Kidney epithelial cell (primary cell): ENCODE results near the gene IL1B. TPM values are rescaled to one million over a fixed set of nuclear protein-coding genes. Genes with fewer than 3 reads are reported as not detected.

Experiments
- DNase-seq: peaks from one replicate; pipeline ENCODE4 v3.0.0-alpha.2; 2010; ENCODE audit warnings: low read depth
- H3K27me3 ChIP-seq: 2 replicates; pipeline ENCODE4 v1.6.0; 2011; ENCODE audit warnings: low read length; ENCODE audit not compliant: control insufficient read depth, insufficient read depth
- H3K36me3 ChIP-seq: 2 replicates; pipeline ENCODE4 v1.5.1; 2011; ENCODE audit warnings: low read length; ENCODE audit not compliant: control insufficient read depth, insufficient read depth
- H3K4me3 ChIP-seq: 2 replicates; pipeline ENCODE4 v1.5.1; 2011; ENCODE audit warnings: low read depth, mild to moderate bottlenecking, control low read depth, low read length
- total RNA-seq: library from RNA; depleted of rRNA; stranded (reverse); fragments of >200 nt; gene quantifications from 2 replicates; pipeline ENCODE4 v1.2.3, GENCODE V29; 2015
- TF ChIP-seq, protein P1 (sequence below): IDR thresholded peaks from 2 replicates; pipeline ENCODE4 v1.5.1; 2011; ENCODE audit warnings: mild to moderate bottlenecking, moderate library complexity, low read length, control low read depth, inconsistent platforms; ENCODE audit not compliant: insufficient read depth, poor library complexity, severe bottlenecking

The IL1B gene
- total RNA-seq, 1 donor from 2014 or later: 0.13 TPM

DNA sequence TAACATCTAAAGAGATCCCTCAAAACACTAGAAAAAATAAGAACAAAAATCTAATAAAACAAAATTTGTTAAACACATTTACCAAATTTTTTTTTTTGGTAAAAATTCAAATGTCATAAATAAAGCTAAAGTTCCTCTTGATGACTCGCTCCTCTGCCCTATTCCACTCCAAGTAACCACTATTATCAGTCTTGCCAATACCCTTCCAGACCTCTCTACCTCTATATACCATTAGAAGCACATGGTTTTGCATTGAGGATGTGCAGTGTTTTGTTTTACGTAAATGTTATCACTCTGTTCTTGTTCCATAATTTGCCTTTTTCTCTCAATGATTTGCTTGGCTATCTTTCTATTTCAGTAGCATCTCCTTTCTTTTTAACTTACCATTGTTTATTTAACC lies 10.9 kb downstream of the IL1B start:
- TF ChIP-seq, protein P1, sequence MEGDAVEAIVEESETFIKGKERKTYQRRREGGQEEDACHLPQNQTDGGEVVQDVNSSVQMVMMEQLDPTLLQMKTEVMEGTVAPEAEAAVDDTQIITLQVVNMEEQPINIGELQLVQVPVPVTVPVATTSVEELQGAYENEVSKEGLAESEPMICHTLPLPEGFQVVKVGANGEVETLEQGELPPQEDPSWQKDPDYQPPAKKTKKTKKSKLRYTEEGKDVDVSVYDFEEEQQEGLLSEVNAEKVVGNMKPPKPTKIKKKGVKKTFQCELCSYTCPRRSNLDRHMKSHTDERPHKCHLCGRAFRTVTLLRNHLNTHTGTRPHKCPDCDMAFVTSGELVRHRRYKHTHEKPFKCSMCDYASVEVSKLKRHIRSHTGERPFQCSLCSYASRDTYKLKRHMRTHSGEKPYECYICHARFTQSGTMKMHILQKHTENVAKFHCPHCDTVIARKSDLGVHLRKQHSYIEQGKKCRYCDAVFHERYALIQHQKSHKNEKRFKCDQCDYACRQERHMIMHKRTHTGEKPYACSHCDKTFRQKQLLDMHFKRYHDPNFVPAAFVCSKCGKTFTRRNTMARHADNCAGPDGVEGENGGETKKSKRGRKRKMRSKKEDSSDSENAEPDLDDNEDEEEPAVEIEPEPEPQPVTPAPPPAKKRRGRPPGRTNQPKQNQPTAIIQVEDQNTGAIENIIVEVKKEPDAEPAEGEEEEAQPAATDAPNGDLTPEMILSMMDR: no peak
- no peaks in the 10 kb centered on the region for H3K36me3 ChIP-seq
- H3K4me3 ChIP-seq: no peak overlapping the region
- H3K27me3 ChIP-seq: no peaks in the 10 kb centered on the region
- DNase-seq: no peak

DNA sequence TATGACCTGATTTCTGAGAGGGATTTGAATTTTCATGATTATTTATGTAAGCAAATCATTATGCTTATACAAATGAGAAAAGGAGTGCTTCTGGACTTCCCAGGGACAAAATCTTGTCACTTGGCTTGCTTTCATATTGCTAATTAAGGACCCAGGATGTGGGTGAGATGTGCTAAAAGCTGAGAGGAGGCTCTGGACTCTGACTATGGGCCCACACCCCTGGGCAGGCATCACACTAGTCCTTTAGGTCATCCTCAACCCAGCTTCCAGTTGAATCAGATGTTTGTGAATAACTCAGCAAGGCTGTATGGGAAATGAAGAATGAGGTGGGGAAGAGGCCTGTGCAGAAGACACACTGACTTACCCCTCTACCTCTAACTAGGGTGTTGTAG lies 11.9 kb downstream of the IL1B start:
- Histone ChIP-seq H3K4me3 (no peak overlapping the region), H3K27me3 (no peaks in the 10 kb centered on the region), H3K36me3 (no peaks in the 10 kb centered on the region)
- no peak for DNase-seq
- TF ChIP-seq, protein P1: no peak

DNA sequence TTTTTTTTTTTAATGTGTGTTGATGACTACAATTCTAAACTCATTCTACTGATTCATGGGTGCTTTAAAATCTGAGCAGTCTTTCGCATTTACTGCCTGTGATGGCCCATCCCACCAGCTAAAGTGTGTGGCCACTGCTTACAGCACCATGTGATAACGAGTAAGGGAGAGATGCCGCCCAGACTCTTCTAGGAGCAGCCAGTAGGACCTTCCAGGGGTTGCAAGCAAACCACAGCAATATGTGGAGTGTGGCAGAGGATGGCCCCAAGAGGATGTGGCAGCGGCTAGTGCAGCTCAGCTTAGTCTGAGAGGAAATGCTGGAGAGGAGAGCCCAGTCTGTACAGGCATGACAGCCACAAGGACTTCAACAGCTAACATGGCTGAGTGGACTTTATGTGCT lies 14.9 kb downstream of the IL1B start:
- no peak for DNase-seq
- TF ChIP-seq, protein P1: no peak
- H3K4me3 ChIP-seq: no peak overlapping the region
- H3K36me3 ChIP-seq: no peaks in the 10 kb centered on the region
- no peaks in the 10 kb centered on the region for H3K27me3 ChIP-seq

DNA sequence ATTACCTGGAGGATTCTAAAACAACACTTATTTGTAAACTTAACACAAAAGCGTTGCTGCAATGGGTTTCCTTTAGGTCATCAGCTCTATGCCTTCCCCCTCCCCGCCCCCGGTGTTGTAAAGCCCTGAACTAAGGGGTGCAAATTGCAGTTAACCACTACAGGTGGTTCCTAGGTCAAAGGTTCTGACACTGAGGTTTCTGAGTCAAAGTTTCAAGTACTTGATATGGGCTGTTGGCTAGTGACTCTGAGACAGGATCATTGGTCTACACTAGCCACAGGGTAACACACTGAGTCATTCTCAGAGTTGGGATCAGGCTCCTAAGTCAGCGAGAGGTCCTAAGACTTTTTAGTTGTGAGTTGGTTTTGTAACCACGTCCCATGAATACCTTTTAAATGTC lies 15.4 kb downstream of the IL1B start:
- TF ChIP-seq, protein P1: no peak
- Histone ChIP-seq H3K27me3 (no peaks in the 10 kb centered on the region), H3K4me3 (no peak overlapping the region), H3K36me3 (no peaks in the 10 kb centered on the region)
- no peak for DNase-seq

DNA sequence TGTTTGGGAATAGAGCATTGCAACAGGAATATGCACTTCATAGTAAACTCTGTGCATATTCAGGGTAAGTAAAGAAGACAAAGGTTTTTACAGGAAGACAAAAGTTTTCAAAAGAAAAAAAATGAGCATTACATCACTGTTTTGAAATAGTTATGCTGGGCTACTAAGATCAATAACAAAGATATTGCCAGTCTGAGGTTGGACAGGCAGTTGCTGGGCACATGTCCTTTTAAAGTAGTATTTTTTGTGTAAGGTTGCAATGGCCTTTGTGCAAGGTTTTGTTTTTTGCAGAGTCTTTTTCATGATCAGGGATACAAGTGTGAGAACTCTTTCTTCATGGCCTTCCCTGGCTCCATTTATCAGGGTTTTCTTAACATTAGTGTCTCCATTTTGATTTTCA lies 16.2 kb downstream of the IL1B start:
- DNase-seq: no peak
- no peaks in the 10 kb centered on the region for H3K36me3 ChIP-seq
- no peak overlapping the region for H3K4me3 ChIP-seq
- H3K27me3 ChIP-seq: no peaks in the 10 kb centered on the region
- TF ChIP-seq, protein P1: no peak

DNA sequence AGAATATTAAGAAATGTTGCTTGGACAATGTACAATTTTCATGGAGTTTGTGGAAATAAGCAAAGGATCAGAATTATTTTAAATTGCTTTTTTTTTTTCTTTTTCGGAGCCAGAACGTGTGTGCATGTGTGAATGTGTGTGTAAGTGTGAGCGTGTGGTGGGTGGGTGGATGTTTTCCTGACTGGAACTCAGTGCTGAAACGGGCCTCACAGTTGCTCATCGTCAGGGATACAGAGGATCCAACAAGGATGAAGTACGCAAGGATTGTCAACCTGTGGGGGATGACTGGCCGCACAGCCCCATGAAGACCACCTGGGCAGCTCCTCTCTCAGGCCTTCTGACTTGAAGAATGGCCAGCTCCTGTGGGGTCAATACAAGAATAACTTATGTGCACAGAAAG lies 17.5 kb downstream of the IL1B start:
- Histone ChIP-seq H3K36me3 (no peaks in the 10 kb centered on the region), H3K27me3 (no peaks in the 10 kb centered on the region), H3K4me3 (no peak overlapping the region)
- no peak for DNase-seq
- TF ChIP-seq, protein P1: no peak
